Hematopoietic multipotent progenitor cell (in vitro differentiated cells): ENCODE measurements around the gene AMFR. TPM values are rescaled to one million over a fixed set of nuclear protein-coding genes. Genes with fewer than 3 reads are reported as not detected.

Experiments
- DNase-seq, 3 donors: peaks; one replicate each; pipeline ENCODE4 v3.0.0-alpha.2; 2011 to 2015; ENCODE audit warnings: low read depth in 2 of 3, low spot score in 2 of 3
- total RNA-seq: library from RNA; depleted of rRNA; stranded (reverse); fragments of >200 nt; gene quantifications from one replicate; pipeline ENCODE4 v1.2.3, GENCODE V29; 2012

Gene AMFR
- total RNA-seq, 1 donor, result 197 TPM

DNA sequence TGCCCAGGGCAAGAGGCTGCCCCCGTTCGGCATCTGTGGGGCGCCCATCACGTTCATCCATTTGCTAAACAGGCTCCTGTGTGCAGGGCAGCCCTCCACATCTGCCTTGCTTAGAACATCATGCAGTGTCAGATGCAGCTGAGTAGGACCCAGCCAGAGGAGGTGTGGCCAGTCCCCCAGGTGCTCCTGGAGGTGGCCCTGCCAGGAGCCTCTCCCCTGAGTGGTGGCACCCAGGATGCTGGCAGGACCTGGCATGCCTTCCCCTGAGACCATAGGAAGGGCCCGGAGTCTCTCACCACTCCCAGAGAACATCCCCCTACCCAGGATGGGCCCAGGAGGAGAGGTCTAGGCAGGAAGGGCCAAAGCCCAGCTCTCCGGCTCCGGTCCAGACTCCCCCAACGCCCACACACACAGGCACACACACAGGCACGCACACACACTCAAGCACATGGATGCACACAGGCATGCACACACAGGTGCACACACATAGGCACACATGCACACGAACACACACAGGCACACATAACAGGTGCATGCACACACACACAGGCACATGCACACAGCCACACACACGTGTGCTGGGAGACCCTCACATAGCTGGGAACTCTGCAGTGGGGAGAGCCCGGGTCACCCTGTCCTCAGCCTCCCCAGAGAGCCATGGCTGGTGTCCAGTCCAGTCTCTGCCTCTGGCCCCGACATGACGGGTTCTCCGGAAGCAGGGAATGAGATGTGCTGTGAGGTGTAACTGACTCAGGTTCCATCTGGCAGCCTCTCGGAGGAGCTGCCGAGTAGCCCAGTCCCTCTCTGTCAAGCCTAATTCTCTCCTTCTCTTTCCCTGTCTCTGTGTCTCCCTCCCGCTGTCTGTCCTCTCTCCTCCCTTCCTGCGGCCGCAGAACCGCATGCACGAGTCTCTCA lies 74.6 kb downstream of the AMFR start:
- DNase-seq, result no peak

DNA sequence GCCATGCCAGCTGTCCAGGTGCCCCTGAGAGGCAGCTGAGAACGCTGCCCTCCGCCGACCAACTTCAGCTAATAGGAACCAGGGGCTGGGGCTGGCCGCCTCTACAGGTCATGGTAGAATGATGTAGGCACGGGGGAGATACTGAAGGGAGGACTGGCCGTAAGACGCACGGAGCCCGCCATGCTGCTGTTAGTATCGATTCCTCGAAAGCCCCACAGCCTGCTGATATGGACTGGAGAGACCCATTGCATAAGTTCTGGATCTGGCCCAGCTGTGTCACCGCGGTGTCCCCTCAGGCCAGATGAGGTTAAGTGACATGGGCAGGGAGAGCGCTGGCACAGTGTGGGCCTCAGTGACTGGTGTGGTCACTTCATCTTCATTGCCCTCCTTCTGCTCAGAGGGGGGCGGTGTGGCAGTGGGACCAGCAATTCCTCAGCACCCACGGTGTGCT lies 75.6 kb downstream of the AMFR start:
- DNase-seq, result no peak

DNA sequence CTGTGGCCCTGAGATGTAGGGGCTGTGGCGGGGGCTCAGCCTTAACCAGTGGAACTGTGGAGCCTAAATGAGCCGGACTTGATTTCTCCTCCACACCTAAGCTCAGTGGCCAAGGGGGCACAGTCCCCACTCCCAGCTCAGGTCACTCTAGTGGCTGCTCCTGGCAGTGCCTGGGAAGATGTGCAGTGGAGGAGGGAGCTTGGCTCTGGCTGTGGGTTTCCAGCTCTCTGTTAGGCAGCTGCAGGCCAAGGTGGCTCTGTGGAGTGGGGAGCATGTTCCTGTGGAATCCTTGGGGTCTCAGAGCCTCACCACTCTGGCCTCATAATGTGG lies 76.3 kb downstream of the AMFR start:
- DNase-seq, result no peak

DNA sequence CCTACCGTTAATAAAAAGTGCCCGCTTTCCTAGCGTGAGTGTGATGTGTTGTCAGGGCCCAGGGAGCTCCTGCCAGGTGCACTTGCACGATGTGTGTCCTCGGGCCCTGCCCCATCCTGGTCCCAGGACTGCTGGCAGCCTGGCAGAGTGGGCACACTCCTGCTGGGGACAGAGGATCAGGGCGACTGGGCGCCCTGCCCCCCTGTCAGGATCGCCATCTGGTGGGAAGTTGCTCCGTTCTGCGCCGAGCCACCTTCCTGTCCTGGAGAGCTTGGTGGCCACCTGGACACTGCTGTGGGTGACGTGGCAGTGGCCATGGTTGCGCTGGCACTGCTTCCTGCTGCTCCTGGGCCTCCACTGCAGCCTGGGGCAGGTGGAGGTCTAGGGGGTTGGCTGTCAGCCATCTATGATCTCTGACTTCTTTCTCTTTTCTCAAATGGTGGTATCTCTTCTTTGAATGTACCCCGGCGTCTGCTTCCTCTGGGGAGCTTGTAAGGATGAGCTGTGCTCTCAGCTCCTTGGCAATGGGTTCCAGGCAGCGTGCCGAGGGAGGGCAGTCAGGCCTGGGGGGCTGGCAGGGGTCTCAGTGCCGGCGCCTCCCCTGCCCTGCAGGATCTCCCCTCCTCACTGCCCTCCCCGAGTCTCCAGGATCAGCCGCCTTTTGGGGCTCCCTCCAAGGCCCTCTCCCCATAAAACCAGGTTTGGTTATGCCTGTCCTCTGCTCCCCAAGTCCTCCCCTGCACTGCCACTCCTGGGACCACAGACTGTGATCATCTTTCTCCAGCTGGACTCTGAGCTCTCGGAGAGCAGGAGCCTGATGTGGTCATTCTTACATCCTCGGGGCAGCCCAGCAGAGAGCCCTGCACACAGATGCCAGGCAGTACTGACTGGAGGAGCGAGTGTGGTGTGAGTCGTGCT lies 76.9 kb downstream of the AMFR start:
- DNase-seq, result no peak

DNA sequence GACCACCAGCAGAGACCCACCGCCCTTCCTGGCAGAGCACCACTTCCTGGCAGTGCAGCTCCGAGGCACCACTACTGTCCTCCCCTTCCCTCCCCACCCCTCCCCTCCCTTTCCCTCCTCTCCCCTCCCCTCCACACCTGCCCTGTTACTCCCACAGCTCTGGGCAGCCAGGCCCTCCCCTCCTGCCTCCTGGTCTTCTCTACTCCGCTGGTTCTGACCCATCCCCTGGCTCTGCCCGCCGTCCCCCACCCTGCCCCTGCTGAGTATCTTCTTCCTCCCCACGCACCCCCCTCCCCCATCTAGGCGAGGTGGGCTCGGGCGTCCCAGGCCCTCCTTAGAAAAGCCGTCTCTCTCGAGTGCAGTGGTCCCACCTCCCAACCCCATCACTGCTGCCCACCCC lies 77.7 kb downstream of the AMFR start:
- no peak for DNase-seq

DNA sequence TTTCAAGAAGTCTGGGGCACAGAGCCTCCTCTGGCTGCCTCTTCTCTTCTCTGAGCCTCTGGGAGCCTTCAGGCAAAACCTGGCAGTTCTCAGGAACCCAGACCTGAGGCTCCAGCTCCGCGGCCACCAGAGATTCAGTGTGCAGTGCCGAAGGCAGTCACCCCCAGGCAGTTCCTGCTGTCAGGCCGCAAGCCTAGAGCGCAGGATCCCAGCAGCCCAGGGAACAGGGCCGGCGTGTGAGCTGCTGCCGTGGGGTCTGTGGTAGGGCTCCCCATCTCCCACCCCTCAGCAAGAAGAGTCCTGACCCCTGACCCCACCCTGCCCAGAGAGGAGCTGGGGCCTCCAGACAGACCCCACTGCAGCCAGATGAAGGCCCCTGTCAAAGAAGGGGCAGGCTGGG lies 78.2 kb downstream of the AMFR start:
- no peak for DNase-seq

DNA sequence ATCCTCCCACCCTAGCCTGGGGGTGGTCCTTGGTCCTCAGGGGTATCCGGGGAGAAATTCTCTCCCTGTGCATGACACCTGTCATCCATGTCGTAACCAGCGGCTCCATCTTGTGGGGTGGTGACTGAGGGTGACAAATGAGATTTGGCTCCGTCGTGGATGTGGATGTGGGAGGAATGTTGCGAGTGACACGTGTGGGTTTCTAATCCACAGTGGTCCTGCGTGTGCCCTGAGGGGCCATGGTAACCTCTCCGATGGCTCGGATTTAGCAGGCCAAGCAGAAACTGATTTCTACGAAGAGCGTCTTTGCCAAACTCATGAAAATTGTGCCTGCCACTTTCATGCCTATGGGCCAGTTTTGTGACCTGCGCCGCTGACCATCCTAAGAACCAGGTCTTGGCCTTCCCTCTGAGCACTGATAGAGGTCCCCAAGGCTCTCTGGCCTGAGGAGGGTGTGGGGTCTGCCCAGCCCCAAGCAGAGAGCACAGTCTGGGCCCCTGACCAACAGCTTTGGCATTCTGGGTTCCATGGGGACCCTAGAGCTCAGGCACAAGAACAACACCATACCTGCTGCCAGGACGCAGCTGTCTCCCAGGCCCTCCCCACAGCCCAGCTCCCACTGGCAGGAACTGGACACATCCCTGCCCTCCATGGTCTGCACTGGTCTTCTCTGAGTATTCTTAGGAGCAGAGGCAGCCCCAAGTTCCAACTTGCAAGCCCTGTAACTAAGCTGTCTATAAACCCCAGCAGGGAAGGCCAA lies 79.0 kb downstream of the AMFR start:
- DNase-seq, result no peak

DNA sequence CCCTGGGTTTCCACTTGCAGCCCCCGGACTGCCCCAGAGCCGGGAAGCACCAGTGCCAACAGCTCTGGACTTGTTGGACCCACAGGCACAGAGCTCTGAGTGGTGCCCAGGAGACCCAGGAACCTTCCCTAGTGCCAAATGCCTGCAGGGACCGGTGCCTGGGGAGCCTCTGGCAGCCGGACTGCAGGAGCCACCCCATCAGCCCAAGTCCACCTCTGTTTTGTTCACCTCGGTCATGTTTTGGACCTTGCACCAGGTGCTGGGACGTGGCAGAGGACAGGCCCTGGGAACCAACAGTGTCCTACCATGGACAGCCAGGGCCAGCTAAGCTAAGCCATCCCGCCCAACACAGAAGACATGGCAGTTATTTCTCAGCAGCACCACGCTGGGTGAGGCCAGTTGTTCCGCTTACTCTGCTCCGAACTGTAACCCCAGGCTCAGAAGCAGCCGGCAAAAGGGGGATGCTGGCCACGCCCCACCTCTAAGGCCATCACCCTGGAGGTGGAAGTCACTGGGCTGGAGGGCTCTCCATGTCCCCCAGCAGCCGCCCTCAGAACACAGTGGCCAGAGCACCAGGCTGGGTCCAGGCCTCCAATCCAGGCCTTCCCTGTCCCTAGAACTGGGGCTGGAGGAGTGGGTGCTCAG lies 79.8 kb downstream of the AMFR start:
- DNase-seq, result no peak

DNA sequence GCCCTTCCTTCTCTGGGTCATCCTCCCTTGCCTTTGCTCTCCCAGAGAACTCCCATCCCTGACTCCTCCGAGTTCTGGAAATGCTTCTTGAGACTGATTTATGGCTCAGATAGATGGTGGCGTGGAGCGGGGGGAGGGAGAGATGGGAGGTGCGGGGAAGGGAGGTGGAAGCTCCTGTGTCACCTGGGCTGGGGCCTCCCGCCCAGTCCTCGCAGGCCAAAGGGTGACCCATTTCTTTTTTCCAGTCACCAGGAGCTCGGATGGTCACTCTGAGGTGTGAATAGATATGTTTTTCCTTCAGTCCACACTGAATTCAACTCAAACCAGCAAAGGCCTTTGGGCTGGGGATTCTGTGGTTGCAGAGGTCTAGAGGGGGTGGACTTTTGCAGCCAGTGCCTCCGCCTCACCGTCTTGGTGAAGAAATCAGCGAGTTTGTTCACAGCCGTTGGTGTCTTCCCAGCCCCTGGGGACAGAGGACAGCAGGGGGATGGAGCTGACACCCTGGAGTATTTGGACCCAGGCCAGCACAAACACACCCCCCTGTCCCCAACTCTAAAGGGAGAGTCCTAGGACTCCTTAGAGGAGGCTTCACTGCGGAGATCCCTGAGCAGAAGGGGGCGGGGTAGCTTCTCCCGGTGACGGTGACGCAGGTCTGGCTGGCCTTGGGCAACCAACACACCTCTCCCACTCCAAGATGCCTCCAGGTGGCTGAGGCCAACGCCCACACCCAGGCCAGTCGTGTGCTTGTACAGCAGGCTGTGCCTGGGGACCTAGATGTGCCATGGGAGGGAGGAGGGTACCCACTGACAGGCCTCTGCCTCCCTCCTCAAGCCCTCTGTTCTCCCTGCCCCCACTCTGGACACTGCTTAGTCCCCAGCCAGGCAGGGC lies 80.6 kb downstream of the AMFR start:
- no peak for DNase-seq

DNA sequence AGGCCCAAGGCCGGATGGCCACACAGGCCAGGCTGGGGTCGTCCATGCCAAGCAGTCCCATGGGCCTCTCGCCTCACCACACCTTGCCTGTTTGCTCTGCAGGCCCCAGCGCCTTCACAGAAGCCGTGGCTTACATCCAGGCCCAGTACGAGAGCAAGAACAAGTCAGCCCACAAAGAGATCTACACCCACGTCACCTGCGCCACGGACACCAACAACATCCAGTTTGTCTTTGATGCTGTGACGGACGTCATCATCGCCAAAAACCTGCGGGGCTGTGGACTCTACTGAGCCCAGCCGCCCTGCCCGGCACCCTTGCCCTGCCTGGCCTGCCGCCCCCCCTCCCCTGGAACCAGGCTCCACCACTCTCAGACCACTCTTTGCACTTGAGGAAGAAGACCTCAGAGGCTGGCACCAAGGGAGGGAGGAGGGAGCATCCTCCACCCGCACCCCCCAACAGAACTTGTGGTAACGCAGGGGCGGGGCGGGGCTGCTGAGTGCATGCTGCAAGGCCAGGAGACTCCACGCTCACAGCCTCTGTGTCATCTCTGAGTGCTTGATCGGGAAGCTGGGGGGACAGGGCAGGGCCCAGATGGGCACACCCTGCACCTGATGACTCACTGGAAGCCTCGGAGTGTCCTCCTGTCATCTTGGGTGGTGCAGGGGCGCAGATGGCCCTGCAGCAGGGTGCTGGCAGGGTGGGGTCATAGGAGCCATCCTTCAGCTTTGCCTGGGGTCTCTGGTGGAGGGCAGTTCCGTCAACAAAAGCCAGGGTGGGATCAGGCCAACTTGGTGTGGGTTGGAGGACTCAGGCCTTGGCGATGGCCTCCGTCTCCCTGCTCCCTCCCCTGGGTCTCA lies 81.5 kb downstream of the AMFR start:
- DNase-seq, result no peak

DNA sequence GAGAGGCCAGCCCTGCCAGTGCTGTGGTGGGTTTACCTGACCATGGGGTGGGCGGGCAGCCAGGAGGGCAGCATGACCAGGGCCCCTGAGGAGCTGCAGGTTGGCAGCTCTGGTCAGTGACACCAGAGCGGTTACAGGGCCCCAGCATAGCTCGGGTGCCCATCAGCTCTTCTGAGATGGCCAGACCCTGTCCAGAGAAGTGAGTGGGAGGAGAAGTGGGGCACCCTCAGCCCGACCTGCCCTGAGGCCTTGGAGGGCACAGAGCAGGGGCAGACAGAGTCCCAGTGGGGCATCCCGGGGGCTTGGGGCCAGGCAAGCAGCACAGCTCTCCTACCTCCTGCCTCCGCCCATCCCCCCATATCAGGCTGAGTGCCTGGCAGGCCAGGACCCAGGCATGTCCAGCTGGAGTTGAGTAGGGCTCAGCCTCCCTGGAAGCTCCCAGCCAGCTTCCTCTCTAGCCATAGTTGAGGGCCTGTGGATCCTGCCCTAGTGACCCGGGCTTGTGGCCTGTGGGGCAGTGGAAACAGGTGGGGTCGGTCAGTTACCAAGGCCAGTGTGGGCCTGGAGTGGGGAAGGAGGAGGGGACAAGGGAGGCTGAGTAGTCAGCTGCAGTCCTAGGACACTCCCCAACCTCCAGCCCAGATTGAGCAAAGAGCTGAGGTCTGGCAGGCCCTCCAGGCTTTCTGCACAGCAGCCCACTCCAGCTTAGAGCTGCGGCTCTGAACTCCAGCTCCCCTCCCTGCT lies 83.5 kb downstream of the AMFR start:
- DNase-seq, result no peak

DNA sequence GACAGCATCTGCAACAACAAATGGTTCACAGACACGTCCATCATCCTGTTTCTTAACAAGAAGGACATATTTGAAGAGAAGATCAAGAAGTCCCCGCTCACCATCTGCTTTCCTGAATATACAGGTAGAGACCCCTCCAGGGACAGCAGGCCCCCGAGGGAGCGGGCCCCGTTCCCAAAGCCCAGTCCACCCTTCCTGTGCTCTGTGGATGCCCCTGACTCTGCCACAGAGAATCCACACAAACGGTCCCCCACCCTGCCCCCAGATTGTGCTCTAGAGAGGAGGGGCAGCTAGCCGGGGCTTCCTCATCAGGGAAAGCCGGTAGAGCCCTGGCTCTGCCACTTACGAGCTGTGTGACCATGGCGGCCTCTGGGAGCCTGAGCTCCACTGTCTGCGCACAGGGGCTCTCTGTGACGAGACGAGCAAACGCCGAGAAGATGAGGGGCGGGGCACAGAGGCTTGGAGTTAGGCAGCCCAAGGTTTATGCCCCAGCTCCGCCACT lies 84.4 kb downstream of the AMFR start:
- no peak for DNase-seq

DNA sequence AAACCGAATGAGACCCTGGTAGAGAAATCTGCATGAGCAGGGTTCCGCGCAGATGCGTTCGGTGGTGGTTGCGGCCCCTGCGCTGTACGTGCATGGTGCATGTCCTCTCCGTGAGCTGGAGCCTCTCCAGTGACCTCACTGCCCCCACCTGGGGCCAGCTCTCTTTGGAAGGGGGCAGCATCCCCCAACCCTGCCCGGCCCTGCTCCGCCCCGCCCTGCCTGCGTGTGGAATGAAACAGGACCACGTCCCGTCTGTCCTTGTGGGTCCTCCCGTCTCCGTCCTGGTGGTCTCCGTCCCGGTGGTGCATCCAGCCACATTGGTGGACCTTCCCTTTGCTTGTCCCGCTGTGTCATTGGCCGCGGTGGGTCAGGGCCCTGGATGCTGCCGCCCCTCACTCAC lies 84.9 kb downstream of the AMFR start:
- DNase-seq, result no peak

DNA sequence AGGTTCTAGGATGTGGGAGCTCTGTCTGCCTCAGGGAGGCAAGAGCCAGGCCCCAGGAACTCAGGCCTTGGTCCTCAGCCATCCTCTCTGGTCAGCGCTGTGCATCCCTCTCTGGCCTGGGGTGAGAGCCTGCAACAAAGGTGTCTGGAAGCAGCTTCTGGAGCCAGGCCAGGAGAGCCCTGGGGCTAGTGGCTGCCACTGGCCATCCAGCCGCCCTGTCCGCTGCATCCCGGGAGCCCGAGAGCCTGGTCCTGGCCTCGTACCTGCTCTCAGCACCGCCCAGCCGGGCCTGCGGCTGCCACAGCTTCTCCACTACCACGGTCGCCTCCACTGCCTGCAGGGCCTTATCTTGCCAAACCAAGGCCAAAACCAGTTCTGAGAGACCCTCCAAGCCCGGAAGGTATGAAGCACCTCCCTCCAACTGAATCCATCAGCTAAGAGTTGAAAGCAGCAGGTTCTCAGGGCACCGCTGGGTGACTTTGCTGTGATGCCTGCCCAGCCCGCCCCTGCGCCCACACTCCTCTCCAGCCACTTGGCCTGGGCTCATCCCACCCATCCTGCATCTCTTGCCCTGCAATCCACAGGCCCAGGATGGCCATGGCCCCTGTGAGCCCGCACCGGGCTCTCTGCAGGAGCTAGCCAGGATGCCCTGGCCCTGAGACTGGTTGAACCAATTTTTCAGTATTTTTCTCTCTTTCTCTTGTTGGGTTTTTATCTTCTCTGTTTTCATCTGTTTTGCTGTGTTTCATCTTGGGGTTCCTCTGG lies 85.7 kb downstream of the AMFR start:
- no peak for DNase-seq

DNA sequence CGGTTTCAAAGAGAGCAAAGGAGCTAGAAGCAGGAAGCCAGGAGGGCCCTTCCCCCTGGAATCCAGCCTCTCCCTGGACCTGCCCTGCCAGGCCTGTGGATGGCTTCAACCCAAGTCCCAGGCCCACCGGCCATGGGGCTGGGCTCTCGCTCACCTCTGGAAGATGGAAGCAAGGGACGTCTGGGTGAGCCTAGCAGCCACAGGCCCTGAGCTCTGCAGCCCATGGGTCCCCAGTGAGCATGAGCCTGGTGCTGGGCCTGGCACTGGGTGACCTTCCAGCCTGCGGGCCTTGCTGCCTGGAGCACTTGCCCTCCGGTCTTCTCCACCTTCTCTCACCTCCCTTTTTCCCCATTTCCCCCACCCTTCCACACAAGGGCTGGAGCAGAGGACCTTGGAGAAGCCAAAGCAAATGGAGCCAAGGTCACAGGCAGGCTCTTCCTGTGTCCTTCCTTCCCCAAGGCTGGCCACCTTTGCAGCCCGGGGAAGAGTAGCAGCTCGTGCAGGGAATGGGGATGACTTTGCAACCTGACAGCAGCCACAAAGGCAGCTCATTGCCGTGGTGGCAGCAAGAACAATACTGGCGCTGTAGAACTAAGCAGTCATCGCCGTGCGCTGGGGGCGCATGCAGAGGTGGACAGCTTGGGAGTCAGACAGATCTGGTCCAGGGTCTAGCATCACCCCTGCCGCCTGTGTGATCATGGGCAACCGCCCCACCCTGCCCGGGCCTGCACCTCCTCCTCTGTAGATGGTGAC lies 86.6 kb downstream of the AMFR start:
- DNase-seq, result no peak

DNA sequence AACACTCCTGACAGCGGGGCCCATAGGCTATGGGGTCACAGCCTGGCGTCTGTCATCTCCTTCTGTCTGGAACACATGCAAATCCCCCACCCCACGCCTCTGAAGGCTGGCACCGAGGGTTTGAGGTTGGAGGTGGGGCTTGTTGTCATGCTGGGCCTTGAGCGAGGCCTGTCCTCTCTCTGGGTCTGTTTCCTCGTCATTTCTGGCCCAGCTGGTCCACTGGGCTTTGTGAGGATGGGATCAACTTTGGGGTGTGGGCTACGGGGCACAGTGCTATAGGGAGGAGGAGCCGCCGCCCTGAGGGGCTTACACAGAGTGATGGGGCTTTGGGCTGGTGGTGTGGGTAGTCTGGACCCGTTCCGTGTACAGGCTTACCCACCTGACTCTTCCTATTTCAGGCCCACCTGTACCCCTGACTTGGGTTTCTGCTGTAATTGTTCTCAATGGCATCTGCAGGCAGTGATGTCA lies 87.5 kb downstream of the AMFR start:
- DNase-seq, result no peak
